BJ (cell line): ENCODE measurements around the gene PXK. TPM values are rescaled to one million over a fixed set of nuclear protein-coding genes. Genes with fewer than 3 reads are reported as not detected.

ENCODE experiments used
- CTCF ChIA-PET: fragments of 350-600 bp; formaldehyde crosslinking; extraction: SDS; loops from one replicate; lab custom pipeline; 2021; ENCODE audit warnings: antibody characterized with exemption, inconsistent platforms; lab: Yijun Ruan, JAX
- POLR2A ChIA-PET: fragments of 300-600 bp; sonication (Branson Sonifier 250); formaldehyde crosslinking; extraction: SDS; loops from one replicate; lab custom pipeline; 2021; ENCODE audit warnings: antibody characterized with exemption; lab: Charles Lee
- DNase-seq: peaks from one replicate; pipeline ENCODE4 v3.0.0-alpha.2; 2011; ENCODE audit warnings: low read depth
- H3K27me3 ChIP-seq: 2 replicates; pipeline ENCODE4 v1.6.0; 2011; ENCODE audit warnings: low read length; ENCODE audit not compliant: control insufficient read depth, insufficient read depth
- H3K36me3 ChIP-seq: 2 replicates; pipeline ENCODE4 v1.5.1; 2011; ENCODE audit warnings: low read length; ENCODE audit not compliant: control insufficient read depth, insufficient read depth
- H3K4me3 ChIP-seq: 2 replicates; pipeline ENCODE4 v1.5.1; 2011; ENCODE audit warnings: low read depth, mild to moderate bottlenecking, control low read depth, low read length
- polyA plus RNA-seq: library from polyadenylated mRNA; depleted of rRNA; stranded (reverse); fragments of >200 nt; gene quantifications from 2 replicates; pipeline ENCODE4 v1.2.3, GENCODE V29; 2011
- TF ChIP-seq, protein P1 (sequence below): IDR thresholded peaks from 2 replicates; pipeline ENCODE4 v1.5.1; 2011; ENCODE audit warnings: low read depth, mild to moderate bottlenecking, control low read depth, inconsistent platforms, low read length, moderate library complexity; ENCODE audit not compliant: insufficient read depth

The PXK gene
- polyA plus RNA-seq, 1 experiment, result 36.4 TPM

DNA sequence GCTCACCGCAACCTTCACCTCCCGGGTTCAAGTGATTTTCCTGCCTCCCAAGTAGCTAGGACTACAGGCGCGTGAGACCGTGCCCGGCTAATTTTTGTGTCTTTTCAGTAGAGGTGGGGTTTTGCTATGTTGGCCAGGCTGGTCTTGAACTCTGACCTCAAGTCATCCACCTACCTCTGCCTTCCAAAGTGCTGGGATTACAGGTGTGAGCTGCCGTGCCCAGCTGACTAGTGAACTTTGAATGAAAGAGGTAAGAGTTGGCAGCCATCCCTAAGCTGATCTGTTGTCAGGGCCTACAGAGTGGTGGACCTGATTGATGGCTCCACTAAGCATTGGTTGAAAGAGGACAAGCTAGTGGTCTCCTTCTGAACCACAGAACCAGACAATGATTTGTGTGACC, 15.3 kb downstream of the PXK start:
- H3K4me3 ChIP-seq, result no peak overlapping the region
- no peak for DNase-seq
- TF ChIP-seq, protein P1, sequence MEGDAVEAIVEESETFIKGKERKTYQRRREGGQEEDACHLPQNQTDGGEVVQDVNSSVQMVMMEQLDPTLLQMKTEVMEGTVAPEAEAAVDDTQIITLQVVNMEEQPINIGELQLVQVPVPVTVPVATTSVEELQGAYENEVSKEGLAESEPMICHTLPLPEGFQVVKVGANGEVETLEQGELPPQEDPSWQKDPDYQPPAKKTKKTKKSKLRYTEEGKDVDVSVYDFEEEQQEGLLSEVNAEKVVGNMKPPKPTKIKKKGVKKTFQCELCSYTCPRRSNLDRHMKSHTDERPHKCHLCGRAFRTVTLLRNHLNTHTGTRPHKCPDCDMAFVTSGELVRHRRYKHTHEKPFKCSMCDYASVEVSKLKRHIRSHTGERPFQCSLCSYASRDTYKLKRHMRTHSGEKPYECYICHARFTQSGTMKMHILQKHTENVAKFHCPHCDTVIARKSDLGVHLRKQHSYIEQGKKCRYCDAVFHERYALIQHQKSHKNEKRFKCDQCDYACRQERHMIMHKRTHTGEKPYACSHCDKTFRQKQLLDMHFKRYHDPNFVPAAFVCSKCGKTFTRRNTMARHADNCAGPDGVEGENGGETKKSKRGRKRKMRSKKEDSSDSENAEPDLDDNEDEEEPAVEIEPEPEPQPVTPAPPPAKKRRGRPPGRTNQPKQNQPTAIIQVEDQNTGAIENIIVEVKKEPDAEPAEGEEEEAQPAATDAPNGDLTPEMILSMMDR, result no peak
- POLR2A ChIA-PET, result no interaction called here
- no peaks in the 10 kb centered on the region for H3K27me3 ChIP-seq
- H3K36me3 ChIP-seq, result peaks cover 1% of the 10 kb centered on the region; the same call in 1 of the 2 replicates
- CTCF ChIA-PET, result interaction anchor here (0.7 kb wide), 1 partner anchor 10 kb away, joined by 3 read pairs; no protein-coding TSS in a partner anchor

DNA sequence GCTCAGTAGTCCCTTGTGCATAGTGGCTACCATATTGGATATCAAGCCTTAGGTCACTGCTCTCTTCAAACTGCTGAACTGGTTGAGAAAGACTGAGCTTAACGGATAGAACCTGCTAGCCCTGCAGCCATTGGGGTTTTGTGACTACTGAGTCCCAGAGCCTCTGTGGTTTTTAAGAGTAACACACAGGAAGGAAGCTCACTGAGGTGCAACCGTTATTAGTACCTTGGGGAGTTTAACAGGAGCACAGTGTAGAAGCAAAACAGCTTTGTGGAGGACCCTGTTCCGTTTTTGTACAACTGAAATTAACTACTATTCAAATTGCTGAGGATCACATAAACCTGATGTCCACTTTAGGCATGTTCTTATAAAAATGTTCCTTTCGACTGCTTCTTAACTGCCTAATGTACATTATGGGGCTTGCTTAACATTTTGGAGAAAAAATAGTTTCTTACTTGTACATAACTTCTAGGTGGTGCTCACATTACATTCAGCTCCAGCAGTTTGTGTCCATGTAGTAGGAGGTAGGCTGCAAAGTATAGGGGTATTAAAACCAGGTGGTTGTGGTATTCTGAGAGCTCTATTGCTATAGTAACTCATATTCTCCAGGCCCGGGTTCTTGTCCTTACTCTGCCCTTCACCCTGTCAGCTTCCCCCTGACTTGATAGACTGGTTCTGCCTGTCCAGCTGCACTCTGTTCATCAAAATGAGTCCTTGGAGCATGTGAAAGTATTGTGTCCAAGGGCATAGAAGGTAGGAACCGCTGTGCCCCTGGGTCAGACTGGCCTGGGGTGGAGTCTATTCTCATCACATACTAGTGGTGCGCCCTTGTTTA, 17.3 kb downstream of the PXK start:
- H3K27me3 ChIP-seq, result no peaks in the 10 kb centered on the region
- ChIA-PET CTCF (interaction anchor here (1.1 to 1.3 kb wide), 5 partner anchors 11 to 65 kb away, joined by 3 to 4 read pairs (median 3); partner anchors contain the start of genes HTD2 and RPP14), POLR2A (no interaction called here)
- no peak overlapping the region for H3K4me3 ChIP-seq
- TF ChIP-seq, protein P1, result no peak
- peaks cover 1% of the 10 kb centered on the region; the same call in 1 of the 2 replicates for H3K36me3 ChIP-seq
- no peak for DNase-seq

DNA sequence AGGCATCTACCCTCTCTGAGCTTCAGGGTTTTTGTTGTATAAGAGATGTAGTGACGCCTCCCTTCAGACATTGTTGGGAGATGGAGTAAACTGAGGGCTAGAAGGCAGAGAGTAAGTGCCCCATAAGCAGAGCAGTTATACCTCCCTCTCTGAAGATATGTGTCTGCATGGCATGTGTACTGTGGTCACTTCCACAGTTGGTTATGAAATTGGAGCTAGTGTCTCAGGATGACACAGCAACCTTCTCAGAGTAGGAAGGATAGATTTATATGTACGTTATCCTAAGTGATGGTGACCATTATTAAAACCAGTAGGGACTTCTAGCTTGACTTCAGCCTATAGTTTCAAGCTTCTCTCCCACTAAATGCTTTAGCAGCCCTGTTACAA, 17.9 kb downstream of the PXK start:
- CTCF ChIA-PET, result interaction anchor here (1.1 to 1.3 kb wide), 4 partner anchors 10 to 65 kb away, joined by 3 to 4 read pairs (median 3); partner anchors contain the start of genes HTD2 and RPP14
- H3K36me3 ChIP-seq, result peaks cover 1% of the 10 kb centered on the region; the same call in 1 of the 2 replicates
- no peak overlapping the region for H3K4me3 ChIP-seq
- DNase-seq, result no peak
- no peaks in the 10 kb centered on the region for H3K27me3 ChIP-seq
- POLR2A ChIA-PET, result no interaction called here
- TF ChIP-seq, protein P1, result no peak

DNA sequence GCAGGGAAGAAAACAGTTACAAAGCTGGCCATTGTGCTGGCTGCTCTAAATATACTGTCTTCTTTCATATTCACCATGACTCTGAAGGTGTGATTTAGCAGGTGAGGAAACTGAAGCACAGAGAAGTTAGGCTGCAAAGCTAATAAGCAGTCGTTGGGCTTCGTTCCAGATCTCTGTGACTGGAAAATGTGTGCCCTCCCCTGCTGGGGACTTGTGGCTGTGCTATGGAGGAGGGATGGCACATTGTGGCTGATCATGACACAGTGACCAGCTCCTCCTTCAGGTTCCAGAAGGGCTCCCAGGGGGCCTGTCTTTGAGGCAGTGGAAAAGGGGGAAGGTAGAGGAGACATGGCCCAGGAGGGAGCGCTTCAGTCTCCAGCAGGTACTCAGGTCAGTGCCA, 19.2 kb downstream of the PXK start:
- TF ChIP-seq, protein P1, result no peak
- Histone ChIP-seq H3K36me3 (peaks cover 1% of the 10 kb centered on the region; the same call in 1 of the 2 replicates), H3K27me3 (no peaks in the 10 kb centered on the region), H3K4me3 (no peak overlapping the region)
- CTCF ChIA-PET, result no interaction called here
- POLR2A ChIA-PET, result interaction anchor here (0.6 kb wide), 1 partner anchor 275 kb away, joined by 4 read pairs; no protein-coding TSS in a partner anchor
- no peak for DNase-seq

DNA sequence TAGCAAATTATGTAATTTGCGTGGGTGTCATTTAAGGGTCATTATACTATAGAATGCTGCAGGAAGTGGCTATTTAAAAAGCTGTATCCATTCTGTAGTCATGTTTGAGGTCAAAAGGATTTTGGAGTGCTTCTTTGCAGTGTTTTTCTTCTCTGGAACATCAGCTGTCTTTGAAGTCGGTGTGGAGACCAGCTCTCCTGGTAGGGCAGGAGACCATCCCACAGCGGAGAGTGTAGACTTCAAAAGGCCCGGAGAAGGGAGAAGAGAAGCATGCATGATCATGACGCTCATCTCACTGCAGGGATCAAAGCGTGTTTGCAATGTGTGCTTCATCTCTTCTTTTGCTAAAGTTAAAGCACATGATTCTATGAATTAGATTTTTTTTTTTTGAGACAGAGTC, 19.9 kb downstream of the PXK start:
- no peak for DNase-seq
- CTCF ChIA-PET, result interaction anchor here (0.6 kb wide), 1 partner anchor 20 kb away, joined by 3 read pairs; no protein-coding TSS in a partner anchor
- POLR2A ChIA-PET, result no interaction called here
- Histone ChIP-seq H3K4me3 (no peak overlapping the region), H3K27me3 (no peaks in the 10 kb centered on the region), H3K36me3 (peaks cover 1% of the 10 kb centered on the region; the same call in 1 of the 2 replicates)
- TF ChIP-seq, protein P1, result no peak
